ENCODE results near the gene AJAP1. TPM values are rescaled to one million over a fixed set of nuclear protein-coding genes. Genes with fewer than 3 reads are reported as not detected.

AJAP1 gene
- total and polyA plus RNA-seq, 10 of the 15 experiments (the other 5 are each of a cell fraction or from before 2014, with no cell fraction given), result not detected

GRCh38 chr1:4634156-4634792 is 20.1 kb upstream of the AJAP1 start:
- CTCF ChIA-PET, result no interaction called here

More at GRCh38 chr1:4634156-4634792, 20.1 kb upstream of the AJAP1 start:
- POLR2A ChIA-PET, result no interaction called here
- Histone ChIP-seq H3K27me3 (replicated peaks in 1 of 2; ENCODE audit: control insufficient read depth in 2 of 2, insufficient read depth in 2 of 2, low read length in 1 of 2) (no peaks in the 10 kb centered on the region), H3K36me3 (ENCODE audit: control insufficient read depth in 2 of 2, insufficient read depth in 2 of 2, low read length in 1 of 2) (no peaks in the 10 kb centered on the region), H3K27ac (ENCODE audit: control insufficient read depth, insufficient read depth) (no peak overlapping the region), H3K4me2 (ENCODE audit: control insufficient read depth, insufficient read depth) (no peak overlapping the region), H3K79me2 (ENCODE audit: control insufficient read depth, insufficient read depth, low read length) (no peaks in the 10 kb centered on the region), H3K9me3 (replicated peaks; ENCODE audit: control insufficient read depth, insufficient read depth, low read length) (no peaks in the 10 kb centered on the region), H4K20me1 (ENCODE audit: control insufficient read depth, insufficient read depth) (no peaks in the 10 kb centered on the region), H3K9ac (ENCODE audit: control insufficient read depth, insufficient read depth, low read length) (no peak overlapping the region), H3K4me1 (ENCODE audit: control insufficient read depth, insufficient read depth, low read length) (no peaks in the 10 kb centered on the region), H2AFZ (ENCODE audit: control insufficient read depth, low read depth, low read length) (no peak overlapping the region), H3K4me3 (no peak overlapping the region)
- BruUV-seq (replicated peaks), result no TSS peak
- no peak for FAIRE-seq
- in situ Hi-C loops (cut with MboI) (no loop called here), intact Hi-C loops (cut with micrococcal nuclease; ENCODE audit: unreplicated experiment) (no loop called here)
- WGBS (ENCODE audit: insufficient coverage, insufficient replicate concordance, low lambda C conversion rate, missing lambda C conversion rate), result 24% methylated on average over 13 of the region's 14 CpGs
- DNase-seq (ENCODE audit: low read depth, low spot score), result no peak
- no peak for TF ChIP-seq SUZ12 (IDR thresholded peaks at IDR 0.05; ENCODE audit: unreplicated experiment)
- TF ChIP-seq CBX5 (IDR thresholded peaks at IDR 0.05; ENCODE audit: low read depth), result no peak
- no peak for TF ChIP-seq CHD1 (IDR thresholded peaks at IDR 0.05; ENCODE audit: low read depth, low read length)
- no peak for TF ChIP-seq CBX3 (IDR thresholded peaks at IDR 0.05; ENCODE audit: borderline replicate concordance, low read depth)
- no peak for TF ChIP-seq ELK1 (IDR thresholded peaks at IDR 0.05; ENCODE audit: low read depth, low read length)
- TF ChIP-seq RCOR1 (conservative IDR thresholded peaks at IDR 0.05; ENCODE audit: low read depth, low read length), result no peak
- no peak for TF ChIP-seq IRF5 (IDR thresholded peaks at IDR 0.05; ENCODE audit: borderline replicate concordance)
- TF ChIP-seq ZBTB40 (IDR thresholded peaks at IDR 0.05; ENCODE audit: borderline replicate concordance), result no peak
- TF ChIP-seq ZBED1 (IDR thresholded peaks at IDR 0.05; ENCODE audit: borderline replicate concordance), result no peak
- TF ChIP-seq POU2F2 (IDR thresholded peaks at IDR 0.05; ENCODE audit: borderline replicate concordance, low read depth, low read length), result no peak
- no peak for TF ChIP-seq IRF4 (IDR thresholded peaks at IDR 0.05; ENCODE audit: low read depth, low read length)
- no peak for TF ChIP-seq EGR1 (IDR thresholded peaks at IDR 0.05; ENCODE audit: borderline replicate concordance in 1 of 2, low read depth in 2 of 2, low read length in 2 of 2)
- TF ChIP-seq NFIC (IDR thresholded peaks at IDR 0.05; ENCODE audit: low read depth, low read length), result no peak
- TF ChIP-seq TCF7 (IDR thresholded peaks at IDR 0.05; ENCODE audit: borderline replicate concordance), result no peak
- TF ChIP-seq MLLT1 (IDR thresholded peaks at IDR 0.05), result no peak
- no peak for TF ChIP-seq CREM (IDR thresholded peaks at IDR 0.05; ENCODE audit: low read depth)
- SMC1A ChIA-PET (ENCODE audit: uncharacterized antibody, unreplicated experiment), result no interaction called here
- no peak for ATAC-seq
- RAD21 ChIA-PET (ENCODE audit: unreplicated experiment), result no interaction called here
